ENCODE data around the gene ERBB2. TPM values are rescaled to one million over a fixed set of nuclear protein-coding genes. Genes with fewer than 3 reads are reported as not detected.

The ERBB2 gene
- total and polyA plus RNA-seq, 2 of the 13 experiments (the other 11 are each of a cell fraction or from before 2014, with no cell fraction given), result 57.7 to 64.1 TPM

DNA sequence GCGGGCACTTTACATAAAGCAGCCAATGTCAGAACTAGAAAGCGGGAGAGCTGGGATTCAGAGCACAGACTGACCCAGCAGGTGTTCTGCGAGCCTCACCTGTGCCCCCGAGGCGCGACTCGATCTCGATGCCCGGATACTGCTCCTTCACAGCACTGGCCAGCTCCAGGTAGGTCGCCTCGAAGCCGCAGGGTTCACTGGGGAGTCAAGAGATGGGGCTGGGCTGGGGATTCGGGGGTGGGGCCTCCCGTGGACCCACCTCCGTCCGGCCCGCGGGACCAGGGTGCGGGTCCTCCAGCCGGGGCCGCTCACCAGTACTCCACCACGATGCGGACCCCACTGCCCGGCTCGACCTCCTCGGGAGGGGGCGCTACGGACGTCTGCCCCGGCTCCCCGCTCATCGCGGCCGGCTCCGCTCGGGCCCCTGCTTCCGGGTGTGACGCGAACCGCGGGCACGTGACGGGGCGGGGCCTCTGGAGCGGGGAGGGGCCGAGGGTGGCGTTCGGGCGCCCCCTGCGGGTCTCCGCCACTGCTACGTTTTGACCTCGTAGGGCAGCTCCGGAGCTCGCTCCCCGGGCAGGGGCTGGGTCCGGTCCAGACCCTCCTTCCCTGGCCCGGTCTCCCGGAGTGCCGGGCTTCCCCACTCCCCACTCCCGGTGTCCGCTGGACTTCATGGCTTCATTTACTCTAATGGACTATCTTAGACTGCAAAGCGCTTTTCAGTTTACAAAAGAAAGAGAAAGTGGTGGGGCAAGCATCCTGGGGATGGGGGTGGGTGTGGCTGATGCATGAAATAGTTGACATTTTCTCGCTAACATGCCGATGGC, 30.4 kb downstream of the ERBB2 start, which contains the start of gene MIEN1 (continued):
- no peak; the same call in 1 of the 2 replicates for TF ChIP-seq MEIS2 (CRISPR knock-in tag; IDR thresholded peaks at IDR 0.05)
- peak; percentile 95; the same call in 1 of the 2 replicates for TF ChIP-seq RELA (CRISPR knock-in tag; IDR thresholded peaks at IDR 0.05)
- TF ChIP-seq ZFAT (CRISPR knock-in tag; conservative IDR thresholded peaks at IDR 0.05), result no peak
- TF ChIP-seq ZHX1 (CRISPR knock-in tag; IDR thresholded peaks at IDR 0.05; ENCODE audit: low read depth), result peak; percentile 26; the same call in 1 of the 2 replicates
- no peak; the same call in 1 of the 2 replicates for TF ChIP-seq HMG20A (CRISPR knock-in tag; IDR thresholded peaks at IDR 0.05; ENCODE audit: borderline replicate concordance)
- peak; percentile 38; the same call in 1 of the 2 replicates for TF ChIP-seq HNF4G (IDR thresholded peaks at IDR 0.05; ENCODE audit: borderline replicate concordance, low read depth, low read length)
- TF ChIP-seq HNF4G (CRISPR knock-in tag; IDR thresholded peaks at IDR 0.05; ENCODE audit: borderline replicate concordance, low read depth), result peak; percentile 67
- no peak for TF ChIP-seq NFIC (IDR thresholded peaks at IDR 0.05; ENCODE audit: low read length)
- no peak; the same call in 1 of the 2 replicates for TF ChIP-seq ZNF839 (CRISPR knock-in tag; IDR thresholded peaks at IDR 0.05; ENCODE audit: borderline replicate concordance)
- TF ChIP-seq SSRP1 (CRISPR knock-in tag; IDR thresholded peaks at IDR 0.05), result no peak
- TF ChIP-seq ZSCAN31 (CRISPR knock-in tag; IDR thresholded peaks at IDR 0.05; ENCODE audit: low read depth), result peak; percentile 66
- no peak for TF ChIP-seq HMG20B (CRISPR knock-in tag; conservative IDR thresholded peaks at IDR 0.05)
- peak; percentile 69; the same call in 1 of the 2 replicates for TF ChIP-seq ZNF589 (CRISPR knock-in tag; conservative IDR thresholded peaks at IDR 0.05)
- TF ChIP-seq ZNF674 (CRISPR knock-in tag; IDR thresholded peaks at IDR 0.05; ENCODE audit: low read depth), result no peak
- peak; percentile 94 for TF ChIP-seq GABPB1 (CRISPR knock-in tag; IDR thresholded peaks at IDR 0.05)
- no peak for TF ChIP-seq ZNF672 (CRISPR knock-in tag; IDR thresholded peaks at IDR 0.05)
- TF ChIP-seq ATF7 (IDR thresholded peaks at IDR 0.05), result no peak
- TF ChIP-seq ATF7 (CRISPR knock-in tag; IDR thresholded peaks at IDR 0.05), result peak; percentile 73
- TF ChIP-seq, protein P1, sequence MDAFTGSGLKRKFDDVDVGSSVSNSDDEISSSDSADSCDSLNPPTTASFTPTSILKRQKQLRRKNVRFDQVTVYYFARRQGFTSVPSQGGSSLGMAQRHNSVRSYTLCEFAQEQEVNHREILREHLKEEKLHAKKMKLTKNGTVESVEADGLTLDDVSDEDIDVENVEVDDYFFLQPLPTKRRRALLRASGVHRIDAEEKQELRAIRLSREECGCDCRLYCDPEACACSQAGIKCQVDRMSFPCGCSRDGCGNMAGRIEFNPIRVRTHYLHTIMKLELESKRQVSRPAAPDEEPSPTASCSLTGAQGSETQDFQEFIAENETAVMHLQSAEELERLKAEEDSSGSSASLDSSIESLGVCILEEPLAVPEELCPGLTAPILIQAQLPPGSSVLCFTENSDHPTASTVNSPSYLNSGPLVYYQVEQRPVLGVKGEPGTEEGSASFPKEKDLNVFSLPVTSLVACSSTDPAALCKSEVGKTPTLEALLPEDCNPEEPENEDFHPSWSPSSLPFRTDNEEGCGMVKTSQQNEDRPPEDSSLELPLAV (CRISPR knock-in tag; conservative IDR thresholded peaks at IDR 0.05; ENCODE audit: low read depth), result no peak
- TF ChIP-seq U2AF2 (IDR thresholded peaks at IDR 0.05; ENCODE audit: low read depth, low read length), result no peak
- TF ChIP-seq SYNCRIP (IDR thresholded peaks at IDR 0.05; ENCODE audit: insufficient read depth, low read depth, low read length), result no peak
- peak; percentile 98 for TF ChIP-seq HDAC1 (CRISPR knock-in tag; IDR thresholded peaks at IDR 0.05)
- no peak for TF ChIP-seq ZNF879 (CRISPR knock-in tag; IDR thresholded peaks at IDR 0.05)
- TF ChIP-seq KDM3A (CRISPR knock-in tag; IDR thresholded peaks at IDR 0.05; ENCODE audit: low read depth), result peak; percentile 94
- peak; percentile 73 for TF ChIP-seq SMYD3 (CRISPR knock-in tag; IDR thresholded peaks at IDR 0.05)
- no peak for TF ChIP-seq ZNF83 (CRISPR knock-in tag; IDR thresholded peaks at IDR 0.05; ENCODE audit: borderline replicate concordance)
